CD4-positive, alpha-beta memory T cell (primary cell): Measurements from ENCODE around the gene NFE2L1. TPM values are rescaled to one million over a fixed set of nuclear protein-coding genes. Genes with fewer than 3 reads are reported as not detected.
"Not testable (repeated sequence)": the region's sequence is repeated elsewhere in the genome, so short reads cannot be mapped to it uniquely, and the experiment has no call there.

Source experiments
- CTCF ChIA-PET: fragments of 350-600 bp; sonication (Branson Sonifier 250); formaldehyde crosslinking; loops from one replicate; lab custom pipeline; 2021; ENCODE audit warnings: inconsistent platforms; ENCODE audit not compliant: partially characterized antibody; lab: Charles Lee
- POLR2A ChIA-PET: fragments of 350-600 bp; sonication (Branson Sonifier 250); formaldehyde crosslinking; loops from one replicate; lab custom pipeline; 2021; ENCODE audit not compliant: partially characterized antibody; lab: Charles Lee
- DNase-seq, 5 donors: peaks; one replicate each; pipeline versions ENCODE4 v3.0.0 to v3.0.0-alpha.2; 2020 to 2022; ENCODE audit warnings: mixed read lengths in 1 of 5
- H3K27ac ChIP-seq: one replicate; pipeline ENCODE4 v1.7.0; 2013; ENCODE audit warnings: low read depth, low read length
- H3K27me3 ChIP-seq: 2 replicates; pipeline ENCODE4 v1.7.0; 2013; ENCODE audit warnings: mild to moderate bottlenecking, low read length, moderate library complexity; ENCODE audit not compliant: insufficient read depth
- H3K36me3 ChIP-seq: 2 replicates; pipeline ENCODE4 v1.7.0; 2013; ENCODE audit warnings: mild to moderate bottlenecking, low read length, moderate library complexity; ENCODE audit not compliant: insufficient read depth
- H3K4me1 ChIP-seq: 2 replicates; pipeline ENCODE4 v1.7.0; 2013; ENCODE audit warnings: mild to moderate bottlenecking, low read length, moderate library complexity; ENCODE audit not compliant: insufficient read depth
- H3K4me3 ChIP-seq, 2 donors: one replicate each; pipeline ENCODE4 v1.7.0; 2013; ENCODE audit warnings: low read length in 2 of 2, mild to moderate bottlenecking in 1 of 2
- H3K9me3 ChIP-seq, 2 donors: one replicate each; pipeline ENCODE4 v1.7.0; 2013; ENCODE audit warnings: low read length in 2 of 2, control low read depth in 1 of 2; ENCODE audit not compliant: control insufficient read depth in 1 of 2
- H3K27ac Mint-ChIP-seq, 7 donors: one replicate each; pipeline ENCODE4 v1.8.0; 2020 to 2021; ENCODE audit warnings: mixed read lengths in 7 of 7, mild to moderate bottlenecking in 6 of 7, inconsistent platforms in 3 of 7, moderate library complexity in 3 of 7
- H3K27me3 Mint-ChIP-seq, 2 donors: one replicate each; pipeline ENCODE4 v1.8.0; 2020 to 2021; ENCODE audit warnings: mixed read lengths in 2 of 2
- H3K36me3 Mint-ChIP-seq, 2 donors: one replicate each; pipeline ENCODE4 v1.8.0; 2020 to 2021; ENCODE audit warnings: mixed read lengths in 2 of 2, inconsistent platforms in 1 of 2, mild to moderate bottlenecking in 1 of 2
- H3K4me1 Mint-ChIP-seq, 4 donors: one replicate each; pipeline ENCODE4 v1.8.0; 2020 to 2021; ENCODE audit warnings: mixed read lengths in 4 of 4, mild to moderate bottlenecking in 1 of 4
- H3K4me3 Mint-ChIP-seq, 8 donors: one replicate each; pipeline ENCODE4 v1.8.0; 2020 to 2021; ENCODE audit warnings: mixed read lengths in 8 of 8, mild to moderate bottlenecking in 7 of 8, moderate library complexity in 6 of 8, inconsistent platforms in 3 of 8
- H3K9me3 Mint-ChIP-seq, 8 donors: one replicate each; pipeline ENCODE4 v1.8.0; 2020 to 2021; ENCODE audit warnings: mixed read lengths in 8 of 8, mild to moderate bottlenecking in 5 of 8, inconsistent platforms in 3 of 8, moderate library complexity in 1 of 8
- intact Hi-C: fragments of 100-400 bp; cut with micrococcal nuclease; formaldehyde crosslinking; loops from one replicate; pipeline ENCODE4 v1.15.1; 2023
- polyA plus RNA-seq, 2 donors: library from polyadenylated mRNA; unstranded; fragments of 300-500 nt; fragmentation: Illumina TruSeq; gene quantifications; one replicate each; pipeline ENCODE4 v1.2.3, GENCODE V29; 2021
- total RNA-seq, 2 experiments: library from RNA; stranded (reverse); gene quantifications; one replicate each; pipeline ENCODE4 v1.2.3, GENCODE V29; 2021

The NFE2L1 gene
- total and polyA plus RNA-seq, 4 experiments from 2014 or later = 2.9 to 62.5 (median 34.8) TPM

DNA sequence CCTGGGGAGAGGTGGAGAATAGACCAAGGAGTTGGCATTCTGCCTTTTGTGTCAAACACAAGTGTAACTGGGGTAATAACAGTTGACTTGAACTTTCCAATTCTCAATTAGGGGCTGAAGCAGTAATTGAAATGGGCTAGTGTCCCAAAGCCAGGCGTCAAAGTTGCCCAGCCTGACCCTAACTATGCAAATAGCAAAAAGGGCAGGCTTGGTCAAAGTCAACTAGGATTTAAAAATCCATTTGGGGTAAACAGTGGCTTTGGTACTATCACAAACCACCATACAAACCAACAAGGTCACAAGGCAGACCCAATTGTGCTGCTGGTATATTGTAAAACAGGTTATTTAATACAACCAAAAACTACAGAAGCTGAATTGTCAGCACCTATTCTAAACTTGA, 18.0 kb downstream of the NFE2L1 start:
- no peaks in the 10 kb centered on the region for H3K9me3 ChIP-seq
- H3K27me3 ChIP-seq = no peaks in the 10 kb centered on the region
- CTCF ChIA-PET = interaction anchor here (0.9 to 2.7 kb wide), 6 partner anchors 9 to 116 kb away, joined by 3 to 6 read pairs (median 4); no protein-coding TSS in a partner anchor
- H3K9me3 Mint-ChIP-seq = no peaks in the 10 kb centered on the region
- no peak overlapping the region for H3K4me3 ChIP-seq
- peaks cover 0 to 2% (median 0%) of the 10 kb centered on the region in 4 donors for H3K4me1 Mint-ChIP-seq
- peak overlapping the region in 2 of 7 donors; percentile 10 to 77 for H3K27ac Mint-ChIP-seq
- H3K4me1 ChIP-seq = no peaks in the 10 kb centered on the region
- intact Hi-C loops = no loop called here
- no peak overlapping the region for H3K27ac ChIP-seq
- no peak for DNase-seq
- POLR2A ChIA-PET = no interaction called here
- no peak overlapping the region for H3K4me3 Mint-ChIP-seq
- no peaks in the 10 kb centered on the region for H3K27me3 Mint-ChIP-seq
- peaks cover 32 to 57% of the 10 kb centered on the region in 2 donors for H3K36me3 Mint-ChIP-seq
- H3K36me3 ChIP-seq = peaks cover 29% of the 10 kb centered on the region

DNA sequence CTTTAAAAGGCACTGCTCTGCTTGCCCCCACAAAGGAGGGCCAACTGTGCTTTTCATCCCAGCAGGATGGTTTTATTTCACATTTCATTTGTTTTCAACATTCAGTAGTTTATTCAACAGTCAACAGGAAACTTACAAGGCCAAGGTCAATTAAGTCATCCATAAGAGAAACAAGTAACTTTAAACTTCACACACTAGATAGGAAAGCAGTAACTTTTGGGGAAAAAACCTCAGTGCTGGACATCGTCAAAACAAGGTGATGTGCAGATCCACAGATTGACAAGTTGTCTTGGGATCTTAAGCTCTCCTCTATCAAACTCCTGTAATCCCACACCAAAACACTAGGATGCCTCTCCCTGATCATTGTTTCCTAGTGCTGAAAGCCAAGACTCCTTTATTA, 18.5 kb downstream of the NFE2L1 start:
- POLR2A ChIA-PET = interaction anchor here (1.0 kb wide), 1 partner anchor 18 kb away, joined by 4 read pairs; the partner anchor contains the start of gene NFE2L1
- no peaks in the 10 kb centered on the region for H3K4me1 ChIP-seq
- Mint-ChIP-seq H3K9me3 (no peaks in the 10 kb centered on the region), H3K36me3 (peaks cover 28 to 57% of the 10 kb centered on the region in 2 donors), H3K4me3 (no peak overlapping the region), H3K4me1 (peaks cover 0 to 2% (median 0%) of the 10 kb centered on the region in 4 donors), H3K27me3 (no peaks in the 10 kb centered on the region), H3K27ac (peak overlapping the region in 2 of 7 donors; percentile 10 to 77)
- intact Hi-C loops = no loop called here
- CTCF ChIA-PET = interaction anchor here (1.2 to 2.7 kb wide), 5 partner anchors 8 to 117 kb away, joined by 3 to 11 read pairs (median 6); no protein-coding TSS in a partner anchor
- peaks cover 31% of the 10 kb centered on the region for H3K36me3 ChIP-seq
- H3K4me3 ChIP-seq = no peak overlapping the region
- no peak overlapping the region for H3K27ac ChIP-seq
- no peaks in the 10 kb centered on the region for H3K27me3 ChIP-seq
- no peaks in the 10 kb centered on the region for H3K9me3 ChIP-seq
- no peak for DNase-seq

DNA sequence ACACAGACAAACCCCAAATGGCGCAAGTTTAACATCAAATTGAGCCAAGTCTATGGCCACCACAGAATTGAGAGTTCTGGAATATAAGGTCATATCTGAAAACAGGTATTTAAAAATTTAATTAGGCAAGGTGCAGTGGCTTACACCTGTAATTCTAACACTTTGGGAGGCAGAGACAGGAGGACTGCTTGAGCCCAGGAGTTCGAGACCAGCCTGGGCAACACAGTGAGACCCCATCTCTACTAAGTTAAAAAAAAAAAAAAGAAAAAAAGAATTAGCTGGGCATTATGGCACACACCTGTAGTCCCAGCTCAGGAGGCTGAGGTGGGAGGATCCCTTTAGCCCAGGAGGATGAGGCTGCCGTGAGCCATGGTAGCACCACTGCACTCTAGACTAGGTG, 19.1 kb downstream of the NFE2L1 start:
- Histone ChIP-seq H3K27me3 (no peaks in the 10 kb centered on the region), H3K4me3 (no peak overlapping the region), H3K4me1 (no peaks in the 10 kb centered on the region), H3K27ac (no peak overlapping the region), H3K36me3 (peaks cover 28% of the 10 kb centered on the region), H3K9me3 (no peaks in the 10 kb centered on the region)
- H3K4me1 Mint-ChIP-seq = peaks cover 0 to 2% (median 0%) of the 10 kb centered on the region in 4 donors
- POLR2A ChIA-PET = interaction anchor here (1.0 kb wide), 1 partner anchor 19 kb away, joined by 4 read pairs; the partner anchor contains the start of gene NFE2L1
- no peaks in the 10 kb centered on the region for H3K27me3 Mint-ChIP-seq
- intact Hi-C loops = no loop called here
- H3K4me3 Mint-ChIP-seq = no peak overlapping the region
- H3K36me3 Mint-ChIP-seq = peaks cover 24 to 55% of the 10 kb centered on the region in 2 donors
- CTCF ChIA-PET = interaction anchor here (1.0 to 2.7 kb wide), 8 partner anchors 8 to 117 kb away, joined by 3 to 11 read pairs (median 4); no protein-coding TSS in a partner anchor
- H3K27ac Mint-ChIP-seq = no peak overlapping the region
- no peaks in the 10 kb centered on the region for H3K9me3 Mint-ChIP-seq
- DNase-seq = no peak

DNA sequence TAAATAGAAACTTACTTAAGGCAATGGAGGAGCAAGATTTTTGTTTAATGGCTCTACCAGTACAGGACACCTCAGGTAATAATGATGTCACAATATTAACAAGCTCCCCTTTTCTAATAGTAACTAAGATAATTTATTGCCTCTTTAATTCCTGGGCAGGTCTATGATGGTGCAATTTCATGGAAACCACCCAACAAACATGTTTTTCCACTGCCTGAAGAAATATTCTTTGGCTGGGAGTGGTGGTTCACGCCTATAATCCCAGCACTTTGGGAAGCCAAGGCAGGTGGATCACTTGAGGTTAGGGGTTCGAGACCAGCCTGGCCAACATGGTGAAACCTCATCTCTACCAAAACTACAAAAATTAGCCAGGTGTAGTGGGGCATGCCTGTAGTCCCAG, 19.6 kb downstream of the NFE2L1 start:
- H3K27me3 ChIP-seq, H3K4me3 ChIP-seq, H3K9me3 ChIP-seq, H3K27ac Mint-ChIP-seq, H3K4me3 Mint-ChIP-seq, H3K27me3 Mint-ChIP-seq, DNase-seq, H3K4me1 Mint-ChIP-seq, POLR2A ChIA-PET, intact Hi-C loops, H3K9me3 Mint-ChIP-seq, H3K4me1 ChIP-seq, H3K27ac ChIP-seq: not testable (repeated sequence)
- H3K36me3 Mint-ChIP-seq = peaks cover 20 to 51% of the 10 kb centered on the region in 2 donors
- CTCF ChIA-PET = interaction anchor here (1.0 to 2.7 kb wide), 9 partner anchors 10 to 118 kb away, joined by 3 to 11 read pairs (median 6); no protein-coding TSS in a partner anchor
- H3K36me3 ChIP-seq = peaks cover 26% of the 10 kb centered on the region

DNA sequence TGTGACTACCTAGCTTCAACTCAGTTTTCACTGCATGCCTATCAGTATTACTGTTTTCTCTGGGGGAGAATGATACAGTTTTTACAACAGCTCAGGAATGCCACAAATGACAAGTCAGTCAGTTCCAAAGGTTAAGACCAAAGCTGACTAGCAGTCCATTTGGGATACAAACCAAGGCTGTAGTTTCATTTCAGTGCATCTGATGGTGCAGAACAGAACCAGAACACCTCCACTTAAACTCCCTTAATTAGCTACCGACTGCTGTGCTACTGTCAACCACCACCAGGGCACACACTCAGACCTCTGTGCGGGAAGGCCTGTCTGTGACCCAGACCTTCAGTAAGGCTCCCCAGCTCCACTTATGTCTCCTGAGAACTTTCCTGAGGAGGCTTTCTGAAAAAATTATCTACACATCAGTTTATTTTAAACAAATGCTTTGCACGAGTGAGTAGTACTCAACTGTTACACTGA, 20.4 kb downstream of the NFE2L1 start:
- Histone ChIP-seq H3K9me3 (no peaks in the 10 kb centered on the region), H3K27me3 (no peaks in the 10 kb centered on the region), H3K36me3 (peaks cover 26% of the 10 kb centered on the region), H3K27ac (no peak overlapping the region), H3K4me3 (no peak overlapping the region), H3K4me1 (no peaks in the 10 kb centered on the region)
- intact Hi-C loops = no loop called here
- no peak for DNase-seq
- POLR2A ChIA-PET = interaction anchor here (1.3 kb wide), 1 partner anchor 21 kb away, joined by 3 read pairs; the partner anchor contains the start of gene NFE2L1
- peaks cover 24 to 51% of the 10 kb centered on the region in 2 donors for H3K36me3 Mint-ChIP-seq
- no peak overlapping the region for H3K27ac Mint-ChIP-seq
- H3K4me1 Mint-ChIP-seq = peaks cover 0 to 1% (median 0%) of the 10 kb centered on the region in 4 donors
- no peaks in the 10 kb centered on the region for H3K27me3 Mint-ChIP-seq
- H3K4me3 Mint-ChIP-seq = no peak overlapping the region
- no peaks in the 10 kb centered on the region for H3K9me3 Mint-ChIP-seq
- CTCF ChIA-PET = interaction anchor here (1.3 to 2.7 kb wide), 7 partner anchors 11 to 55 kb away, joined by 3 to 11 read pairs (median 6); no protein-coding TSS in a partner anchor

DNA sequence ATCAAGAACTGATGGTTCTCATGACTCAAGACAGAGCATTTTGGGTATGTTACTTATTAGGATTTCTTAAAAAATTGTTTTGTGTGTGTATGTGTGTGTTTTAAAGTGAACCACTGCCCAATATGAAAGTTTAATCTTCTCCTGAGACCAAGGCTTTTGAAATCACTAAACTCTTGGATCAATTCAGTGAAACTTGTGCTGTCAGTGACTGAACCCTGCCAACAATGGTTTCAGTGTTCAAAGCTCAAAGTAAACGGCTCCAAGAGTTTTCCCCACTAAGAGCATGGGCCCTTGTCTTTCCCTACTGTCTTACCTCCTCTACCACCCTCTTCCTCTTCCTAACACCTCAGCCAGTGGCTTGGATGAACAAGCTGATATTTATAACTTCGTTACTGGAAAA, 22.0 kb downstream of the NFE2L1 start:
- Mint-ChIP-seq H3K9me3 (no peaks in the 10 kb centered on the region), H3K4me3 (no peak overlapping the region), H3K4me1 (peaks cover 0 to 6% (median 2%) of the 10 kb centered on the region in 4 donors), H3K36me3 (peaks cover 18 to 47% of the 10 kb centered on the region in 2 donors), H3K27ac (peak overlapping the region in 1 of 7 donors; percentile 27), H3K27me3 (no peaks in the 10 kb centered on the region)
- H3K4me1 ChIP-seq = no peaks in the 10 kb centered on the region
- no peak for DNase-seq
- H3K4me3 ChIP-seq = no peak overlapping the region
- POLR2A ChIA-PET = interaction anchor here (1.0 kb wide), 1 partner anchor 17 kb away, joined by 3 read pairs; no protein-coding TSS in a partner anchor
- CTCF ChIA-PET = interaction anchor here (1.1 kb wide), 1 partner anchor 40 kb away, joined by 3 read pairs; no protein-coding TSS in a partner anchor
- intact Hi-C loops = no loop called here
- no peaks in the 10 kb centered on the region for H3K27me3 ChIP-seq
- H3K9me3 ChIP-seq = no peaks in the 10 kb centered on the region
- H3K36me3 ChIP-seq = peaks cover 30% of the 10 kb centered on the region
- no peak overlapping the region for H3K27ac ChIP-seq

DNA sequence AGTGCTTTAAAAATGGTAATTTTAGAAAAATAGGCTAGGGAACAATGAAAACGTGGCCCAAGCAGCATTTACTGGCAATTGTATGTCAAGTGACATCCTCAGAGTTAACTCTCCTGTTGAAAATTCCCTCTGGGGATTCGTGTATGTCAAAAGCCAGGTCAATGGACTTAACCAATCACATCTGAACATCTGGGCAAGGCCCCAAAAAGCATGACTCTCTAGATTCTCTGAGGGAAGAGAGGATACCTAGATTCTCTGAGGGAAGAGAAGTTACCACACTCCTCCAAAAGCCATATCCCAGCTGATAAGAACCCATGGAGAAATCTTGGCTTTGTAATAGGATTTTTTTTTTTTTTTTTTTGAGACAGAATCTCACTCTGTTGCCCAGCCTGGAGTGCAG, 23.5 kb downstream of the NFE2L1 start:
- H3K4me1 Mint-ChIP-seq = peaks cover 0 to 6% (median 2%) of the 10 kb centered on the region in 4 donors
- Histone ChIP-seq H3K36me3 (peaks cover 36% of the 10 kb centered on the region), H3K27me3 (no peaks in the 10 kb centered on the region), H3K4me1 (no peaks in the 10 kb centered on the region), H3K9me3 (no peaks in the 10 kb centered on the region), H3K4me3 (no peak overlapping the region), H3K27ac (no peak overlapping the region)
- POLR2A ChIA-PET = interaction anchor here (1.0 kb wide), 1 partner anchor 46 kb away, joined by 3 read pairs; no protein-coding TSS in a partner anchor
- H3K9me3 Mint-ChIP-seq = no peaks in the 10 kb centered on the region
- intact Hi-C loops = no loop called here
- no peak for DNase-seq
- no peak overlapping the region for H3K4me3 Mint-ChIP-seq
- H3K36me3 Mint-ChIP-seq = peaks cover 20 to 48% of the 10 kb centered on the region in 2 donors
- no peaks in the 10 kb centered on the region for H3K27me3 Mint-ChIP-seq
- H3K27ac Mint-ChIP-seq = no peak overlapping the region
- CTCF ChIA-PET = interaction anchor here (1.3 to 7.2 kb wide), 5 partner anchors 10 to 93 kb away, joined by 3 to 148 read pairs (median 4); partner anchors contain the start of gene COPZ2
